HEK293 (cell line): ENCODE measurements around the gene MAP3K5.

Experiments used
- CTCF ChIA-PET: fragments of 350-600 bp; formaldehyde crosslinking; extraction: SDS; loops from one replicate; lab custom pipeline; 2021; ENCODE audit warnings: antibody characterized with exemption; lab: Yijun Ruan, JAX
- POLR2A ChIA-PET: fragments of 300-600 bp; formaldehyde crosslinking; extraction: SDS; loops from one replicate; lab custom pipeline; 2020; ENCODE audit warnings: antibody characterized with exemption, inconsistent platforms; lab: Yijun Ruan, JAX
- H3K27ac ChIP-seq: fragments of 200-500 bp; sonication (Bioruptor generic); 2 replicates; pipeline ENCODE4 v1.5.1; 2014; ENCODE audit warnings: low read depth, low read length, control low read depth, inconsistent platforms; ENCODE audit errors: extremely low read depth
- H3K36me3 ChIP-seq, 2 experiments: fragments of 200-500 bp in 1 of 2; sonication (Bioruptor generic) in 1 of 2; 1 replicate in 1 of 2; 2 replicates in 1 of 2; pipeline ENCODE4 v1.5.1; 2014 to 2017; ENCODE audit warnings: inconsistent platforms in 2 of 2, low read length in 2 of 2; ENCODE audit not compliant: control insufficient read depth in 2 of 2, insufficient read depth in 1 of 2
- H3K4me1 ChIP-seq: fragments of 200-500 bp; sonication (Bioruptor generic); 2 replicates; pipeline ENCODE4 v1.5.1; 2014; ENCODE audit warnings: mild to moderate bottlenecking, low read length, inconsistent platforms; ENCODE audit not compliant: control insufficient read depth, insufficient read depth
- H3K4me3 ChIP-seq: 2 replicates; pipeline ENCODE4 v1.5.1; 2011; ENCODE audit warnings: low read depth, mild to moderate bottlenecking, control low read depth, low read length, moderate library complexity
- H3K9me3 ChIP-seq: fragments of 200-500 bp; sonication (Bioruptor generic); 2 replicates; pipeline ENCODE4 v1.5.1; 2014; ENCODE audit warnings: low read depth, low read length, inconsistent platforms; ENCODE audit not compliant: control insufficient read depth, insufficient read depth
- GFI1B ChIP-seq: fragments of 450-650 bp; formaldehyde crosslinking; IDR thresholded peaks from 2 replicates; pipeline ENCODE4 v1.5.1; 2016; ENCODE audit warnings: missing biosample characterization, missing genetic modification characterization
- KLF17 ChIP-seq: fragments of 450-650 bp; formaldehyde crosslinking; IDR thresholded peaks from 2 replicates; pipeline ENCODE4 v1.5.1; 2016; ENCODE audit warnings: missing biosample characterization, missing genetic modification characterization
- MZF1 ChIP-seq: fragments of 450-650 bp; formaldehyde crosslinking; IDR thresholded peaks from 2 replicates; pipeline ENCODE4 v1.5.1; 2017; ENCODE audit warnings: missing biosample characterization, missing genetic modification characterization, borderline replicate concordance
- TRIM28 ChIP-seq: IDR thresholded peaks from 2 replicates; pipeline ENCODE4 v1.6.1; 2011; ENCODE audit warnings: low read length, control low read depth, borderline replicate concordance
- TSHZ1 ChIP-seq: fragments of 450-650 bp; formaldehyde crosslinking; IDR thresholded peaks from 2 replicates; pipeline ENCODE4 v1.5.1; 2016; ENCODE audit warnings: missing biosample characterization, missing genetic modification characterization, borderline replicate concordance
- ZBTB1 ChIP-seq: fragments of 450-650 bp; formaldehyde crosslinking; IDR thresholded peaks from 2 replicates; pipeline ENCODE4 v1.5.1; 2016; ENCODE audit warnings: missing biosample characterization, missing genetic modification characterization
- ZBTB49 ChIP-seq: fragments of 450-650 bp; formaldehyde crosslinking; IDR thresholded peaks from 2 replicates; pipeline ENCODE4 v1.5.1; 2016; ENCODE audit warnings: missing biosample characterization, missing genetic modification characterization, low read depth
- ZFP41 ChIP-seq: fragments of 450-650 bp; formaldehyde crosslinking; IDR thresholded peaks from 2 replicates; pipeline ENCODE4 v1.5.1; 2016; ENCODE audit warnings: missing biosample characterization, missing genetic modification characterization, borderline replicate concordance
- ZNF10 ChIP-seq: fragments of 450-650 bp; formaldehyde crosslinking; IDR thresholded peaks from 2 replicates; pipeline ENCODE4 v1.5.1; 2017; ENCODE audit warnings: missing biosample characterization, missing genetic modification characterization
- ZNF112 ChIP-seq: fragments of 450-650 bp; formaldehyde crosslinking; IDR thresholded peaks from 2 replicates; pipeline ENCODE4 v1.5.0; 2017; ENCODE audit warnings: missing biosample characterization, missing genetic modification characterization
- ZNF248 ChIP-seq: fragments of 450-650 bp; formaldehyde crosslinking; IDR thresholded peaks from 2 replicates; pipeline ENCODE4 v1.5.1; 2017; ENCODE audit warnings: missing biosample characterization, missing genetic modification characterization
- ZNF280C ChIP-seq: fragments of 450-650 bp; formaldehyde crosslinking; IDR thresholded peaks from 2 replicates; pipeline ENCODE4 v1.5.1; 2016; ENCODE audit warnings: missing biosample characterization, missing genetic modification characterization
- ZNF416 ChIP-seq: fragments of 450-650 bp; formaldehyde crosslinking; IDR thresholded peaks from 2 replicates; pipeline ENCODE4 v1.5.1; 2016; ENCODE audit warnings: missing biosample characterization, missing genetic modification characterization
- ZSCAN30 ChIP-seq: fragments of 450-650 bp; IDR thresholded peaks from 2 replicates; pipeline ENCODE4 v1.5.1; 2018; ENCODE audit warnings: missing biosample characterization, mild to moderate bottlenecking, missing genetic modification characterization, moderate library complexity
- ZSCAN5A ChIP-seq: fragments of 450-650 bp; formaldehyde crosslinking; IDR thresholded peaks from 2 replicates; pipeline ENCODE4 v1.5.1; 2016; ENCODE audit warnings: missing biosample characterization, missing genetic modification characterization

Gene MAP3K5

GRCh38 chr6:136683209-136683941 is 108.9 kb downstream of the MAP3K5 start (continued):
- no peak for TF ChIP-seq TSHZ1 (tag by site-specific recombination)
- no peak for TF ChIP-seq ZNF416 (tag by site-specific recombination)

- ChIA-PET POLR2A (no interaction called here), CTCF (interaction anchor here (0.7 to 1.2 kb wide), 3 partner anchors 15 to 73 kb away, joined by 3 to 4 read pairs (median 4); no protein-coding TSS in a partner anchor)
- H3K36me3 ChIP-seq = peaks cover 0 to 3% of the 10 kb centered on the region in 2 experiments; a peak in 2 of 3 replicates
- TF ChIP-seq GFI1B (tag by site-specific recombination) (no peak), ZNF280C (no peak), ZSCAN30 (tag by site-specific recombination) (no peak), ZFP41 (tag by site-specific recombination) (no peak), MZF1 (tag by site-specific recombination) (no peak), ZNF112 (tag by site-specific recombination) (no peak), ZBTB49 (tag by site-specific recombination) (no peak), KLF17 (tag by site-specific recombination) (no peak), ZBTB1 (tag by site-specific recombination) (no peak)
- no peaks in the 10 kb centered on the region for H3K4me1 ChIP-seq
- no peaks in the 10 kb centered on the region for H3K9me3 ChIP-seq
- no peak overlapping the region for H3K4me3 ChIP-seq
- no peak overlapping the region for H3K27ac ChIP-seq
Measured at GRCh38 chr6:136682292-136682691, 110.0 kb downstream of the MAP3K5 start.

- Histone ChIP-seq H3K9me3 (no peaks in the 10 kb centered on the region), H3K4me1 (no peaks in the 10 kb centered on the region), H3K36me3 (no peaks in the 10 kb centered on the region; a peak in 1 of 3 replicates), H3K27ac (no peak overlapping the region), H3K4me3 (no peak overlapping the region)
- CTCF ChIA-PET = interaction anchor here (1.1 to 1.3 kb wide), 2 partner anchors 12 to 59 kb away, joined by 3 to 4 read pairs; no protein-coding TSS in a partner anchor
- POLR2A ChIA-PET = no interaction called here
- TF ChIP-seq TRIM28 (no peak), ZNF248 (tag by site-specific recombination) (no peak), ZNF112 (tag by site-specific recombination) (no peak), ZNF10 (tag by site-specific recombination) (no peak), ZSCAN5A (no peak)
Measured at GRCh38 chr6:136677822-136678221, 114.5 kb downstream of the MAP3K5 start.
